Body of pancreas (tissue), 4 donors: ENCODE data around the gene MAPT. TPM values are rescaled to one million over a fixed set of nuclear protein-coding genes. Genes with fewer than 3 reads are reported as not detected.

Experiments used
- ATAC-seq: fragments of 150-250 bp; one replicate; pipeline ENCODE4 v1.9.1; 2016
- DNase-seq, 4 donors: peaks; one replicate each; pipeline ENCODE4 v3.0.0-alpha.2; 2019
- H3K27ac ChIP-seq, 4 donors: fragments of 200-600 bp; sonication (generic); 1 replicate in 3 of 4; 2 replicates in 1 of 4; pipeline versions ENCODE4 v1.5.1 to v1.6.1; 2016 to 2019; ENCODE audit warnings: mild to moderate bottlenecking in 1 of 4, mixed read lengths in 1 of 4, moderate library complexity in 1 of 4
- H3K27me3 ChIP-seq, 2 donors: fragments of 200-600 bp; sonication (generic); one replicate each; pipeline ENCODE4 v1.6.0; 2016; ENCODE audit warnings: mild to moderate bottlenecking in 1 of 2
- H3K36me3 ChIP-seq, 2 donors: fragments of 200-600 bp; sonication (generic); replicated peaks in 1 of 2; 2 replicates each; pipeline ENCODE4 v1.5.1; 2016; ENCODE audit warnings: low read depth in 2 of 2; ENCODE audit not compliant: insufficient read depth in 1 of 2
- H3K4me1 ChIP-seq: fragments of 200-600 bp; sonication (generic); one replicate; pipeline ENCODE4 v1.6.0; 2016
- H3K4me3 ChIP-seq, 2 donors: fragments of 200-600 bp; sonication (generic); 1 replicate in 1 of 2; 2 replicates in 1 of 2; pipeline ENCODE4 v1.5.1; 2016 to 2019
- H3K9me3 ChIP-seq, 3 donors: fragments of 200-600 bp; sonication (generic); 1 replicate in 2 of 3; 2 replicates in 1 of 3; pipeline ENCODE4 v1.5.1; 2016
- POLR2A ChIP-seq, 3 donors: fragments of 450-650 bp; IDR thresholded peaks; one replicate each; pipeline ENCODE4 v1.6.1; 2016; ENCODE audit warnings: antibody characterized with exemption in 3 of 3, mild to moderate bottlenecking in 2 of 3
- WGBS, 2 donors: methylation state at CpG; one replicate each; pipeline ENCODE4 v1.1.5; 2017; 5-methylcytosine and 5-hydroxymethylcytosine counted together
- intact Hi-C: fragments of 100-400 bp; cut with DNase I; formaldehyde crosslinking; loops from one replicate; pipeline ENCODE4 v1.15.1; 2023
- total RNA-seq, 2 donors: library from RNA; depleted of rRNA; stranded (reverse); fragments of >200 nt; gene quantifications; one replicate each; pipeline ENCODE4 v1.1.0, GENCODE V29; 2016
- TF ChIP-seq, protein P1 (sequence below), 7 experiments: fragments of 450-650 bp in 4 of 7; fragments of 200-600 bp in 3 of 7; sonication (generic) in 3 of 7; IDR thresholded peaks; one replicate each; pipeline ENCODE4 v1.5.1; 2016 to 2019; ENCODE audit warnings: antibody characterized with exemption in 7 of 7

Gene MAPT
- total RNA-seq, 2 donors from 2014 or later: 1.6 to 2.3 TPM

GRCh38 chr17:45851873-45852272, 42.5 kb upstream of the MAPT start:
- no peak for ATAC-seq
- no peaks in the 10 kb centered on the region for H3K36me3 ChIP-seq
- DNase-seq: no peak
- H3K27ac ChIP-seq: no peak overlapping the region
- no peaks in the 10 kb centered on the region for H3K9me3 ChIP-seq
- WGBS, 2 donors: 14 to 27% methylated on average over 1 of the region's 1 CpG
- TF ChIP-seq, protein P1, sequence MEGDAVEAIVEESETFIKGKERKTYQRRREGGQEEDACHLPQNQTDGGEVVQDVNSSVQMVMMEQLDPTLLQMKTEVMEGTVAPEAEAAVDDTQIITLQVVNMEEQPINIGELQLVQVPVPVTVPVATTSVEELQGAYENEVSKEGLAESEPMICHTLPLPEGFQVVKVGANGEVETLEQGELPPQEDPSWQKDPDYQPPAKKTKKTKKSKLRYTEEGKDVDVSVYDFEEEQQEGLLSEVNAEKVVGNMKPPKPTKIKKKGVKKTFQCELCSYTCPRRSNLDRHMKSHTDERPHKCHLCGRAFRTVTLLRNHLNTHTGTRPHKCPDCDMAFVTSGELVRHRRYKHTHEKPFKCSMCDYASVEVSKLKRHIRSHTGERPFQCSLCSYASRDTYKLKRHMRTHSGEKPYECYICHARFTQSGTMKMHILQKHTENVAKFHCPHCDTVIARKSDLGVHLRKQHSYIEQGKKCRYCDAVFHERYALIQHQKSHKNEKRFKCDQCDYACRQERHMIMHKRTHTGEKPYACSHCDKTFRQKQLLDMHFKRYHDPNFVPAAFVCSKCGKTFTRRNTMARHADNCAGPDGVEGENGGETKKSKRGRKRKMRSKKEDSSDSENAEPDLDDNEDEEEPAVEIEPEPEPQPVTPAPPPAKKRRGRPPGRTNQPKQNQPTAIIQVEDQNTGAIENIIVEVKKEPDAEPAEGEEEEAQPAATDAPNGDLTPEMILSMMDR (IDR thresholded peaks at IDR 0.05): no peak
- TF ChIP-seq POLR2A (IDR thresholded peaks at IDR 0.05): no peak
- no peaks in the 10 kb centered on the region for H3K27me3 ChIP-seq
- intact Hi-C loops: no loop called here
- no peak overlapping the region for H3K4me3 ChIP-seq
- H3K4me1 ChIP-seq: no peaks in the 10 kb centered on the region

GRCh38 chr17:45852535-45853297, 41.6 kb upstream of the MAPT start:
- no peaks in the 10 kb centered on the region for H3K36me3 ChIP-seq
- no peaks in the 10 kb centered on the region for H3K9me3 ChIP-seq
- H3K27ac ChIP-seq: no peak overlapping the region
- 17 to 23% methylated on average over 11 to 12 of the region's 12 CpGs for WGBS, 2 donors
- ATAC-seq: no peak
- no peaks in the 10 kb centered on the region for H3K27me3 ChIP-seq
- H3K4me1 ChIP-seq: no peaks in the 10 kb centered on the region
- TF ChIP-seq, protein P1 (IDR thresholded peaks at IDR 0.05): peak; percentile 77 to 94 (median 81)
- TF ChIP-seq POLR2A (IDR thresholded peaks at IDR 0.05): no peak
- peak; percentile 59 to 75 (median 70) for DNase-seq
- no peak overlapping the region for H3K4me3 ChIP-seq
- intact Hi-C loops: no loop called here

DNA sequence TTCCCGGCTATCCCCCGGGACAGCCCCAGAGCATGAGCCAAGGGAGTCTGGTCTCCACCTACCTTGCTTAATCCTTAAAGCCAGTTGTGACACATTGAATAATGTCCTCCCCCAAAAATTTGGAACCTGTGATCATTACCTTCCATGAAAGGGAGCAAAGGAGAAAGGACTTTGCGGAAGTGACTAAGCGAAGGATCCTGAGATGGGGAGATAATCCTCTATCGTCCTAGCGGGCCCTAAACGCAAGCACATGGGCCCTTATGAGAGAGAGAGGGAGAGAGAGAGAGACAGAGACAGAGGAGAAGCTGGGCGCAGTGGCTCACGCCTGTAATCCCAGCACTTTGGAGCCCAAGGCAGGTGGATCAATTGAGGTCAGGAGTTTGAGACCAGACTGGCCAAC, 40.1 kb upstream of the MAPT start:
- H3K4me1 ChIP-seq: no peaks in the 10 kb centered on the region
- H3K4me3 ChIP-seq: no peak overlapping the region
- 52 to 55% methylated on average over 7 to 9 of the region's 9 CpGs for WGBS, 2 donors
- H3K9me3 ChIP-seq: no peaks in the 10 kb centered on the region
- no peaks in the 10 kb centered on the region for H3K27me3 ChIP-seq
- ATAC-seq (no peak), DNase-seq (no peak)
- intact Hi-C loops: no loop called here
- TF ChIP-seq POLR2A (IDR thresholded peaks at IDR 0.05): no peak
- TF ChIP-seq, protein P1 (IDR thresholded peaks at IDR 0.05): no peak
- H3K27ac ChIP-seq: no peak overlapping the region
- H3K36me3 ChIP-seq: no peaks in the 10 kb centered on the region

GRCh38 chr17:45855691-45856336, 38.5 kb upstream of the MAPT start:
- Histone ChIP-seq H3K9me3 (no peaks in the 10 kb centered on the region), H3K27me3 (no peaks in the 10 kb centered on the region), H3K4me3 (no peak overlapping the region), H3K27ac (no peak overlapping the region), H3K36me3 (no peaks in the 10 kb centered on the region), H3K4me1 (no peaks in the 10 kb centered on the region)
- intact Hi-C loops: no loop called here
- WGBS, 2 donors: 54 to 55% methylated on average over 2 of the region's 2 CpGs
- DNase-seq (no peak), ATAC-seq (no peak)
- TF ChIP-seq, protein P1 (IDR thresholded peaks at IDR 0.05): no peak
- TF ChIP-seq POLR2A (IDR thresholded peaks at IDR 0.05): no peak
